LHCN-M2 (cell line): Measurements from ENCODE around the gene APOBEC3B. TPM values are rescaled to one million over a fixed set of nuclear protein-coding genes. Genes with fewer than 3 reads are reported as not detected.
"Not testable (repeated sequence)": the region's sequence is repeated elsewhere in the genome, so short reads cannot be mapped to it uniquely, and the experiment has no call there.

Source experiments
- DNase-seq: peaks from one replicate; pipeline ENCODE4 v3.0.0-alpha.2; 2012; ENCODE audit warnings: low read depth
- total RNA-seq: library from RNA; depleted of rRNA; stranded (reverse); fragments of >200 nt; gene quantifications from 2 replicates; pipeline ENCODE4 v1.2.3, GENCODE V29; 2014

APOBEC3B gene
- total RNA-seq, 1 experiment from 2014 or later = 30.7 TPM

GRCh38 chr22:38967451-38968450, 14.4 kb upstream of the APOBEC3B start:
- DNase-seq = no peak

- DNase-seq = no peak
Observed at GRCh38 chr22:38968801-38969200, 13.3 kb upstream of the APOBEC3B start.

- DNase-seq = no peak
Observed at GRCh38 chr22:38970551-38970950, 11.6 kb upstream of the APOBEC3B start.

- DNase-seq = no peak
Observed at GRCh38 chr22:38971202-38971601, 10.9 kb upstream of the APOBEC3B start.

GRCh38 chr22:38971791-38972190, 10.4 kb upstream of the APOBEC3B start:
- DNase-seq = no peak

- DNase-seq = no peak
Observed at GRCh38 chr22:38972558-38972957, 9.6 kb upstream of the APOBEC3B start.

GRCh38 chr22:38973289-38974169, 8.6 kb upstream of the APOBEC3B start:
- DNase-seq = no peak

- DNase-seq = no peak
Observed at GRCh38 chr22:38974170-38974825, 7.8 kb upstream of the APOBEC3B start.

- no peak for DNase-seq
Observed at GRCh38 chr22:38974826-38975175, 7.3 kb upstream of the APOBEC3B start.

- not testable (repeated sequence) for DNase-seq
Observed at GRCh38 chr22:38977289-38977688, 4.9 kb upstream of the APOBEC3B start.

- not testable (repeated sequence) for DNase-seq
Observed at GRCh38 chr22:38980587-38980986, 1.6 kb upstream of the APOBEC3B start.

- no peak for DNase-seq
Observed at GRCh38 chr22:38981005-38981991, 849 bp upstream of the APOBEC3B start.

GRCh38 chr22:38984224-38984623, 2.1 kb downstream of the APOBEC3B start:
- DNase-seq = no peak

- peak; percentile 65 for DNase-seq
Observed at GRCh38 chr22:38984784-38985757, 2.9 kb downstream of the APOBEC3B start.

- DNase-seq = no peak
Observed at GRCh38 chr22:38986629-38987028, 4.5 kb downstream of the APOBEC3B start.

- DNase-seq = no peak
Observed at GRCh38 chr22:38987171-38987895, 5.2 kb downstream of the APOBEC3B start.

GRCh38 chr22:38989466-38989865, 7.3 kb downstream of the APOBEC3B start:
- no peak for DNase-seq

GRCh38 chr22:38992871-38993371, 10.8 kb downstream of the APOBEC3B start:
- not testable (repeated sequence) for DNase-seq
